GM19328 (cell line): ENCODE data around the gene KIAA0753.

Source experiments
- ATAC-seq: cut with Tn5 transposase; IDR thresholded peaks from one replicate; pipeline ENCODE4 v1.9.1; 2021; ENCODE audit warnings: mild to moderate bottlenecking, moderate library complexity; ENCODE audit not compliant: unreplicated experiment

The KIAA0753 gene

GRCh38 chr17:6551869-6552531, 88.5 kb downstream of the KIAA0753 start:
- ATAC-seq = no peak

DNA sequence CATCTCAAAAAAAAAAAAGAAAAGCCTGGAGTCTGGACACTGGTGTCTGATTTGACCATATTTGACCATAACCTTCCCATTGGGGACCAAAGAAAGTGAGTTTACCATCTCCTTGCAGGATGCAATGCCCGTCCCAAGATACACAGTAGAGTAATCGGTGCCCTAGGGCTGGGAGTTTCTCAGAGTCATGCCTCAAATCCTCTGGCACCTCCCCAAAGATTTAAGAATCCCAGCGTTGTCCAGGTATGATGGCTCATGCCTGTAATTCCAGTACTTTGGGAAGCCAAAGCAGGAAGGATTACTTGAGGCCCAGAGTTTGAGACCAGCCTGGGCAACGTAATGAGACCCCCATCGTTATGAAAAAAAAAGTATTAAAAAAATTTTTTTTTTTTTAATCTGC, 89.2 kb downstream of the KIAA0753 start:
- no peak for ATAC-seq

DNA sequence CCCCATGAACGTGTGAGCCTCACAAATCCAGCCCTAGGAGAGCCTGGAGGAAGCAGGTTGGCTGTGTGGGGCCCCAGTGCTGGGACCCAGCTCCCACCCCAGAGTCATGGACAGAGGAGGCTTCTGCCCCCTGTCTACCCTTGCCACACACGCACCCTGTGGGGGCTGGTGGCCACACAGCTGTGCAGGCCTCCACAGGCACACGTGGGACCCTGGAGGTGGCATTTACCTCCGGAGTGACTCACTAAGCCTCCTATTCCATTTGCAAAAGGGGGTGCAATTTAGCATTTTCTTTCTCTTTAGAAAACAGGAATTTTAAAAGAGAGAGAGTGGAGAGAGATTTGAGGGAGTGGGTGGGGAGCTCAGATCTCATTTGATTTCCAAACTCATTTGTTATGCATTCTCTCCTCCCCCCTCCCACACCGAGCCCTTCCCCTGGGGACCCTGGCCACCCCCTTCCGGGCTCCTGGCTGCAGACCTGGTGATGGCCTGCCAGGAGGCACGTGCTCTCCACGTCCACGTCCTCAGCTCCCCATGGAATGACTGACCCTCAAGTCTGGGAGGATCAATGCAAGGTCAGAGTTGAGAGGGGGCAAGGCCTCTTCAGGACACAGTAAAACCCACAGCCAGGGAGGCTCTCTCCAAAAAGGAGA, 91.0 kb downstream of the KIAA0753 start:
- no peak for ATAC-seq

GRCh38 chr17:6548578-6549330, 91.8 kb downstream of the KIAA0753 start:
- ATAC-seq = no peak

DNA sequence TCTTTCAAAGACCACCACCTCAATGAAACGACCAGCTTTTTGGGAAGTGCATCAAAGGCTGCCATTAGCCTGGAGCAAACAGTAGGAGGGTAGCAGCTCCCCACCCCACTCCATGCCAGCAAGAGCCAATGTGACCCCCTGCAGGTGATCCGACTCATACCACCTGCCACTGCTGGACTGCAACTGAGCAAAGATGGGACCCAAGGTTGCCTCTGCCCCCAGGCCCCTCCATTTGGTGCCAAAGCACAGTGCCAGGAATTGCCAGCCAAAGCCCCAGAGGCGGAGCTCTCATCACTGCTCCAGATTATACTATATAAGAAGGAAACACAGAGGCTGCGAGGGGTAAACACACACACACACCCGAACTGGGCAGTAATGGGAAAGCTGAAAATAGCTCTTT, 92.5 kb downstream of the KIAA0753 start:
- no peak for ATAC-seq

- no peak for ATAC-seq
Measured at GRCh38 chr17:6547336-6547735, 93.2 kb downstream of the KIAA0753 start.

- no peak for ATAC-seq
Measured at GRCh38 chr17:6546069-6546718, 94.3 kb downstream of the KIAA0753 start.

DNA sequence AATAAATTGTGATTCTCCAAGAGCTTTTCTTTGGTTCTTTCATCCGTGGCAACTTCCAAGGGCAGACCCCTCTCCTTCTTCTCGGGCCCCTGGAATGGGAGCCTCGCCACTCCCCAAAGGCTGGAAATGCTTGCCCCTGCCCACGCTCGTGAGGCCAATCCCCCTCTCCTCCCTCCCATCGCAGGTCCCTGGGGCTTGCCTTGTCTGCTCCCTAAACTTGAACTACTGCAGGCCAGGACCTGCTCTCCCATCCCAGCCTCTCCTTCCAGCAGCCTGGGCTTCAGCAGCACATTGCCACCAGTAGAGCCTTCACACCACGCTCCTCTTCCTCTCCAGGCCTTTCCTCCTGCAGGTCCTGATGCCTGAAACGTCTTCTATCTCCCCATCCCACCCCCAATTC, 95.2 kb downstream of the KIAA0753 start:
- no peak for ATAC-seq

GRCh38 chr17:6544011-6544370, 96.5 kb downstream of the KIAA0753 start:
- no peak for ATAC-seq

DNA sequence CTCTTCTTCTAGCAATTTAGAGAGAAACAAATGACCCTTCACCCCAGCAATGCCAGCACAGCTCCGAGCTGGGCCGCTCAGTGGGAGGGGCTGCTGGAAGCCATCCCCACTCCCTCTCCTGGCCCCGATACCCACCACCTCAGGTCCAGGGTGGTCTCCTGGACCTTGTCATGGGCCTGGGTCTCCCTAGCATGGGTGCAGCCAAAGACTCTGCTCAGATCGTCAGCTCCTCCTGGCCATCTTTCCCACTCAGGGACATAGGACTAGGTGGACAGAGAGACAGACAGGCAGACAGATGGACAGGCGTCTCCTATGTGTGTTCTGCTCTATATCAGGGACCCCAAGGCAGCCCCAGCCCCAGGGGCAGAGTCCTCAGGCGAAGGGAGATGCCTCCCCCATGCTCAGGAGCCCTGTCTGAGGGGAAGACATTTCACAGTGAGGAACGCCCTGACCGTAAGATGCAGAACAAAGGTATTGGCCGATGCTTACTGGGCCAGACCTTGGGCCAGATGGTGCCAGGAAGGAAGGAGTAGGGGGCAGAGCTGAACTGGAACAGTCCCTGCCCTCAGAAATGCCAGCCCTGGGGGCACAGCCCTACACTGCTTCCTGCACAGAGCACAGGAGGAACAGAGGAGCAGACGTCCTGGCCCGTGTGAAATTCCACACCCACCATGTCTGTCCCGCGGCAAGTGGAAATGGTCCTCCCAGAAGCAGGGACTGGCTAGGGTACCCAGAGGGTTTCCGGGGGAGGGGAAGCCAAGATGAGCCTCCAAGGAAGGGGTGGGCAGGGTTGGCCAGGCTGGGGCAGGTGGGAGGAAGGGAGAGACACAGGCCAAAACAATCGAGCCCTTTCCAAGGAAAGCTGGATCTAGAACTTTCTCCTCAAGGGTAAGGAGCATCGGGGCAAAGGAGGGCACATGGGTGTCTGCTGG, 97.2 kb downstream of the KIAA0753 start:
- no peak for ATAC-seq

GRCh38 chr17:6542577-6542976, 97.9 kb downstream of the KIAA0753 start:
- ATAC-seq = no peak

DNA sequence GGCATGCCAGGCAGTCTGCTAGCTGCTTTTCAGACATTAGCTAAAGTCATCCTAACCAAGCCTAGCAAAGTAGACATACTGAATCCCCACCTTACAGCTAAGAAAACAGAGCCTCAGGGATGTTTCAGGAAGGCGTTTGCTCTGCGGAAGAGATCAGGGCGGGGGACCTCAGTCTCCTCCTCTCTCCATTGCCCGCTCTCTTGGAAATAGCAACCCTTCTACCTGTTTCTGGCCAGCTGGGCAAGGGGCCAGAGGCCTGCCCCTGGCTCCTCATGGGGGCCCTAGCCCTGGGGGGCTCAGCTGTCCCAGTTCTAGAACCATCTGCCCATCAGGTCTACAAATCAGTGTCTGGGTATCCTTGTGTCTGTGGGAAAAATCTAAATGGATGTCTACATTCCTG, 98.6 kb downstream of the KIAA0753 start:
- ATAC-seq = no peak

DNA sequence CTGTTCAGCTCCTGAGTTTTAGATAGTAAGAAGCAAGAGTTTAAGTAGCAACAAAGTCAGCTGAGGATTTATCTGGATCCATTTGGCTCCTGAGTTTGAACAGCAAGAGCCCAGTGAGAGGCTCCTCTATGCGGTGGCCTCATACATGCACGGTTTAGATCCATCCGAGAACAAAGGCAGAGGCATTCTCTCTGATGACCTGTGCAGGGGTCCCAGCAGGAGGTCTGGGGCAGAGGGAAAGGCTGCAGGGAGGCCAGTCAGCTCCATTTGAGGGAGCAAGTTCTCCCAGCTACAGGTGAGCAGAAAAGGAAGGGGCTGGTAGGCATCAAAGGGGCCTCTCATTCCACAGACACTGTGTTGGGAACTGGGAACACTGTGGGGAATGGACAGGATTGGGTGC, 100.6 kb downstream of the KIAA0753 start:
- ATAC-seq = no peak

- ATAC-seq = no peak
Measured at GRCh38 chr17:6536566-6537065, 103.9 kb downstream of the KIAA0753 start.

- ATAC-seq = no peak
Measured at GRCh38 chr17:6536053-6536452, 104.5 kb downstream of the KIAA0753 start.

- ATAC-seq = no peak
Measured at GRCh38 chr17:6534846-6535514, 105.5 kb downstream of the KIAA0753 start.

DNA sequence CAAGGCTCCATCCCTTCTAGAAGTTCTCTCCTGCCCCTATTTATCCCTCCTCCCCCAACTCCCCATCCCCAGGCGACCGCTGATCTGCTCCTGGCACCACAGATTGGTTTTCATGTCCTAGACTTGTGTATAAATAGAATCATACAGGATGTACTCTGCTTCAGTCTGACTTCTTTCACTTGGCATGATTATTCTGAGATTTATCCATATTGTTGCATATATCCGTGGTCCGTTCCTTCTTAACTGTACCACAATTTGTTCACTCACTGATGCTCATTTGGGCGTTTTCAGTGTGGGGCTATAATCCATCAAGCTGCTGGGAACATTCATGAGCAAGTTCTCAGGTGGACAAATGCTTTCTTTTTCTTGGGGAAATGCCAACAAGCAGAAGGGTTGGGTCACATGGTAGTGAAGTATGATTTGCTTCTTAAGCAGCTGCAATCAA, 108.0 kb downstream of the KIAA0753 start:
- ATAC-seq = no peak

- no peak for ATAC-seq
Measured at GRCh38 chr17:6531575-6531974, 108.9 kb downstream of the KIAA0753 start.

- no peak for ATAC-seq
Measured at GRCh38 chr17:6530324-6530920, 110.1 kb downstream of the KIAA0753 start.
